ENCODE data around the gene RPS3A.

DNA sequence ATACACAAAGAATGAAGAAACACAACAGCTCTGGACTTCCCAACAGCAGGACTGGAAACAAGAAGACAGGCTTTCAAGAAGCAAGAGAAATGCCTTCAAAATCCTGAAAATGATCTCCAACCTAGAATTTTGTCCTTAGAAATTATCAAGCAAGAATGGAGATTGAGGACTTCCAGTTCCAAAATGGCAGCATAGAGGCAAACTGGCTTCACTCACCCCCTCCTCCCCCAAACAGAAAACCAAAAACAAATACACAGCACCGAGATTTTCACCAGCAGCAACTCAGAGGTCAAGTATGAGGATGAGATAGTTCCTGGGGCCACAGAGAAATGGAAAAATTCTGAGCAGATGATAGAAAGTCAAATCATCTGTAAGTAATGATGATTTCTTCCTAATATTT is 43.9 kb upstream of the RPS3A start:
- TF ChIP-seq RFX5 (IDR thresholded peaks at IDR 0.05; ENCODE audit: low read depth, low read length): no peak
- TF ChIP-seq, protein P1, sequence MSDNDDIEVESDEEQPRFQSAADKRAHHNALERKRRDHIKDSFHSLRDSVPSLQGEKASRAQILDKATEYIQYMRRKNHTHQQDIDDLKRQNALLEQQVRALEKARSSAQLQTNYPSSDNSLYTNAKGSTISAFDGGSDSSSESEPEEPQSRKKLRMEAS (CRISPR knock-in tag; IDR thresholded peaks at IDR 0.05): no peak
- TF ChIP-seq FOS (IDR thresholded peaks at IDR 0.05; ENCODE audit: extremely low read depth, insufficient read length): no peak
- TF ChIP-seq ZBED1 (IDR thresholded peaks at IDR 0.05): no peak
- TF ChIP-seq NR3C1 (CRISPR knock-in tag; IDR thresholded peaks at IDR 0.05): no peak
- TF ChIP-seq ELF1 (tag; IDR thresholded peaks at IDR 0.05): no peak
- TF ChIP-seq, protein P2, sequence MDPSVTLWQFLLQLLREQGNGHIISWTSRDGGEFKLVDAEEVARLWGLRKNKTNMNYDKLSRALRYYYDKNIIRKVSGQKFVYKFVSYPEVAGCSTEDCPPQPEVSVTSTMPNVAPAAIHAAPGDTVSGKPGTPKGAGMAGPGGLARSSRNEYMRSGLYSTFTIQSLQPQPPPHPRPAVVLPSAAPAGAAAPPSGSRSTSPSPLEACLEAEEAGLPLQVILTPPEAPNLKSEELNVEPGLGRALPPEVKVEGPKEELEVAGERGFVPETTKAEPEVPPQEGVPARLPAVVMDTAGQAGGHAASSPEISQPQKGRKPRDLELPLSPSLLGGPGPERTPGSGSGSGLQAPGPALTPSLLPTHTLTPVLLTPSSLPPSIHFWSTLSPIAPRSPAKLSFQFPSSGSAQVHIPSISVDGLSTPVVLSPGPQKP (CRISPR knock-in tag; IDR thresholded peaks at IDR 0.05): no peak
- no peak for TF ChIP-seq ILK (tag; IDR thresholded peaks at IDR 0.05; ENCODE audit: borderline replicate concordance, low read depth)
- TF ChIP-seq SIN3A (IDR thresholded peaks at IDR 0.05; ENCODE audit: borderline replicate concordance in 2 of 2, control insufficient read depth in 1 of 2, low read depth in 2 of 2, low read length in 2 of 2): no peak
- no peak for TF ChIP-seq NRF1 (conservative IDR thresholded peaks at IDR 0.05 in 1 of 2, IDR thresholded peaks at IDR 0.05 in 1 of 2)
- TF ChIP-seq, protein P3, sequence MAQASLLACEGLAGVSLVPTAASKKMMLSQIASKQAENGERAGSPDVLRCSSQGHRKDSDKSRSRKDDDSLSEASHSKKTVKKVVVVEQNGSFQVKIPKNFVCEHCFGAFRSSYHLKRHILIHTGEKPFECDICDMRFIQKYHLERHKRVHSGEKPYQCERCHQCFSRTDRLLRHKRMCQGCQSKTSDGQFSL (CRISPR knock-in tag; IDR thresholded peaks at IDR 0.05): no peak
- TF ChIP-seq, protein P3 (tag; IDR thresholded peaks at IDR 0.05): no peak
- TF ChIP-seq, protein P4, sequence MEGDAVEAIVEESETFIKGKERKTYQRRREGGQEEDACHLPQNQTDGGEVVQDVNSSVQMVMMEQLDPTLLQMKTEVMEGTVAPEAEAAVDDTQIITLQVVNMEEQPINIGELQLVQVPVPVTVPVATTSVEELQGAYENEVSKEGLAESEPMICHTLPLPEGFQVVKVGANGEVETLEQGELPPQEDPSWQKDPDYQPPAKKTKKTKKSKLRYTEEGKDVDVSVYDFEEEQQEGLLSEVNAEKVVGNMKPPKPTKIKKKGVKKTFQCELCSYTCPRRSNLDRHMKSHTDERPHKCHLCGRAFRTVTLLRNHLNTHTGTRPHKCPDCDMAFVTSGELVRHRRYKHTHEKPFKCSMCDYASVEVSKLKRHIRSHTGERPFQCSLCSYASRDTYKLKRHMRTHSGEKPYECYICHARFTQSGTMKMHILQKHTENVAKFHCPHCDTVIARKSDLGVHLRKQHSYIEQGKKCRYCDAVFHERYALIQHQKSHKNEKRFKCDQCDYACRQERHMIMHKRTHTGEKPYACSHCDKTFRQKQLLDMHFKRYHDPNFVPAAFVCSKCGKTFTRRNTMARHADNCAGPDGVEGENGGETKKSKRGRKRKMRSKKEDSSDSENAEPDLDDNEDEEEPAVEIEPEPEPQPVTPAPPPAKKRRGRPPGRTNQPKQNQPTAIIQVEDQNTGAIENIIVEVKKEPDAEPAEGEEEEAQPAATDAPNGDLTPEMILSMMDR (IDR thresholded peaks at IDR 0.05 in 2 of 3, conservative IDR thresholded peaks at IDR 0.05 in 1 of 3; ENCODE audit: insufficient read depth in 2 of 3, low read depth in 1 of 3, low read length in 3 of 3): no peak
- TF ChIP-seq, protein P5, sequence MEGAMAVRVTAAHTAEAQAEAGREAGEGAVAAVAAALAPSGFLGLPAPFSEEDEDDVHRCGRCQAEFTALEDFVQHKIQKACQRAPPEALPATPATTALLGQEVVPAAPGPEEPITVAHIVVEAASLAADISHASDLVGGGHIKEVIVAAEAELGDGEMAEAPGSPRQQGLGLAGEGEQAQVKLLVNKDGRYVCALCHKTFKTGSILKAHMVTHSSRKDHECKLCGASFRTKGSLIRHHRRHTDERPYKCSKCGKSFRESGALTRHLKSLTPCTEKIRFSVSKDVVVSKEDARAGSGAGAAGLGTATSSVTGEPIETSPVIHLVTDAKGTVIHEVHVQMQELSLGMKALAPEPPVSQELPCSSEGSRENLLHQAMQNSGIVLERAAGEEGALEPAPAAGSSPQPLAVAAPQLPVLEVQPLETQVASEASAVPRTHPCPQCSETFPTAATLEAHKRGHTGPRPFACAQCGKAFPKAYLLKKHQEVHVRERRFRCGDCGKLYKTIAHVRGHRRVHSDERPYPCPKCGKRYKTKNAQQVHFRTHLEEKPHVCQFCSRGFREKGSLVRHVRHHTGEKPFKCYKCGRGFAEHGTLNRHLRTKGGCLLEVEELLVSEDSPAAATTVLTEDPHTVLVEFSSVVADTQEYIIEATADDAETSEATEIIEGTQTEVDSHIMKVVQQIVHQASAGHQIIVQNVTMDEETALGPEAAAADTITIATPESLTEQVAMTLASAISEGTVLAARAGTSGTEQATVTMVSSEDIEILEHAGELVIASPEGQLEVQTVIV (CRISPR knock-in tag; IDR thresholded peaks at IDR 0.05; ENCODE audit: borderline replicate concordance): no peak
- no peak for TF ChIP-seq ZNF217 (CRISPR knock-in tag; IDR thresholded peaks at IDR 0.05)
